GM04503 (cell line): ENCODE measurements around the gene DPH6.
A peak's percentile ranks its signal among the peaks of the same experiment; 100 is the strongest.
"Not testable (repeated sequence)": the region's sequence is repeated elsewhere in the genome, so short reads cannot be mapped to it uniquely, and the experiment has no call there.

Experiments used
- DNase-seq: peaks from one replicate; pipeline ENCODE4 v3.0.0-alpha.2; 2012; ENCODE audit warnings: low read depth

The DPH6 gene, protein sequence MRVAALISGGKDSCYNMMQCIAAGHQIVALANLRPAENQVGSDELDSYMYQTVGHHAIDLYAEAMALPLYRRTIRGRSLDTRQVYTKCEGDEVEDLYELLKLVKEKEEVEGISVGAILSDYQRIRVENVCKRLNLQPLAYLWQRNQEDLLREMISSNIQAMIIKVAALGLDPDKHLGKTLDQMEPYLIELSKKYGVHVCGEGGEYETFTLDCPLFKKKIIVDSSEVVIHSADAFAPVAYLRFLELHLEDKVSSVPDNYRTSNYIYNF

DNA sequence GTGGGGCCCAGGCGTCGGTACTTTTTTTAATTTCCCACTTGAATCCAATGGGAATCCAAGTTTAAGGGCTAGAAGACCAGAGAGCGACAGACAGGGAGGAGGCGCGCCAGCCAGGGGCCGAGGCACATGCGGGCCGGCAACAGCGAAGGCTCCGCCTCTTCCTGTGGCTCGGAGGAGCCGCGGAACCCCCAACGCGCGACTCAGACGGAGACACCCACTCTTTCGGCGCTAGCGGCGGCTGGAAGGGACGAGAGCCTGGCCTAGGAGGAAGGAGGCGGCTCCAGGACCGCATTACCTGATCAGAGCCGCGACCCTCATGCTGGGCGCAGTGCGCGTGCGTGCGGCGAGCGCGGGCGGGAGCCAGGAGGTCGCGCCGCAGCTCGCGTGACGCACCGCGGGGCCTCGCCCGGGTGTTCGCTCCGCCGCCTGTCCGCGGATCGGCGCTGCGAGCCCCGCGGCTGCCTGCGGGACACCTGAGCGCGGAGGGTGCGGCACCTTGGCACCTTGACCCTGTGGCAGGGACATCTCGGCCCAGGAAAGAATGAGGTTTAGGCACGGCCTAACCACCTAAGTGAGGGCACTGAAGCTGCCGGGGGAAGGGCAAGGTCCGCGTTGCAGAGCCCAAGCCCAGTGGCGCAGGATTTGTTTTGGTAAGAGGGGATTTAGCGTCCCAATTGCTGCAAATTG is at the start of gene DPH6:
Gene DPH6, minus strand, starts transcription at position 342 of the 687 bp plus-strand sequence. Its CDS starts 24 bp downstream, at position 318.
- DNase-seq = no peak

DNA sequence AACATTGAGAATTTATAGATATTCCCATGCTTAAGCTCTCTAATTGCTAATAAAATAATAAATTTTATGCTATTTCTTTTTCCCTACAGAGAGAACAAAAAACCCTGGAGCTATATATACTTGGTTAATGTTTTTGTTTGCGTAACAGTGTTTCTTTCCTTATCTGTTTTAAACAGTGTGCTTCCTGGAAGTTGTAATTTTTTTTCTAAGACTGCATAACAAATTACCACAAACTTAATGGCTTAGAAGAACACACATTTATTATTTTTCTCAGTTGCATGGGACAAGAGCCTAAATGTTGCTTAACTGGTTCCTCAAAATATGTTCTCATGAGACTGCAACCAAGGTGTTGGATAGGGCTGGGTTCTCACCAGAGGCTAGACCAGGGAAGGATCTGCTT is 49.7 kb upstream of the DPH6 start:
- DNase-seq = no peak

DNA sequence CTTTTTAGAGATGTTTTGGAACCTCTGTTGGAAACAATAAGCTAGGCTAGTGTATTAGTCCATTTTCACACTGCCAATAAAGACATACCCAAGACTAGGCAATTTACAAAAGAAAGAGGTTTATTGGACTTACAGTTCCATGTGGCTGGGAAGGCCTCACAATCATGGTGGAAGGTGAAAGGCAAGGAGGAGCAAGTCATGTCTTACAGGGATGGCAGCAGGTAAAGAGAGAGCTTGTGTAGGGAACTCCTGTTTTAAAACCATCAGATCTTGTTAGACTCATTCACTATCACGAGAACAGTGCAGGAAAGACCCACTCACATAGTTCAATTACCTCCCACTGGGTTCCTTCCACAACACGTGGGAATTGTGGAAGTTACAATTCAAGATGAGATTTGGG is 46.0 kb upstream of the DPH6 start:
- not testable (repeated sequence) for DNase-seq

DNA sequence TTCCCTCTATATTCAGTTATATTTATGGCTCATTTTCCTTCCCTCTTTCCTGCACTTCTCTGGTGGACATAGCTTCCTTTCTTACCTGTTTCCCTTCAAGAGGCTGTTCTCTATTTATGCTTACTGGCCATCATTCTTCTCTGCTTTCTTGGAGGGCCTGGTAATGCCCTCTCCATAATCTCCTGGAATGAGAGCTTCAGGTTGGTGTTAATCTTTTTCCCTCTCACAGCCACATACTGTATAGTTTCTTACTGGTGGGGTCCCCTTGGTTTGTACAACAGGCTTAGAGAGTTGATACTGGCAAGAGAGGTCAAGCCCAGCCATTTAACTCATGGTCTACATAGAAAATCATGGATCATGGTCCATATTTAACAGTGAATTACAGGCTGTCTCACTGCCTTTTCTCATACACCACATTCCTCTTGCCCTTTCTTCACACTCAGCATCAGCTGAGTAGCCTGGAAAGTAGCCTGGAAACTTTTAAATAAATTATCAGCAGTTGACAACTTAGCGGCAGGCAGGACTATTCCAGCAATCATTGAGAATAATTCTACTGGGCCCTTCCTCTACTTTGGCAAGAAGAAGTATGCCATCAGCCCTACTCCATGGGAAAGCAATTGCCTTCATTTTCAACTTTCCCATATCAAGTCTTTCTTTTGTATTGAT is 38.0 kb upstream of the DPH6 start:
- DNase-seq = peak; percentile 42

DNA sequence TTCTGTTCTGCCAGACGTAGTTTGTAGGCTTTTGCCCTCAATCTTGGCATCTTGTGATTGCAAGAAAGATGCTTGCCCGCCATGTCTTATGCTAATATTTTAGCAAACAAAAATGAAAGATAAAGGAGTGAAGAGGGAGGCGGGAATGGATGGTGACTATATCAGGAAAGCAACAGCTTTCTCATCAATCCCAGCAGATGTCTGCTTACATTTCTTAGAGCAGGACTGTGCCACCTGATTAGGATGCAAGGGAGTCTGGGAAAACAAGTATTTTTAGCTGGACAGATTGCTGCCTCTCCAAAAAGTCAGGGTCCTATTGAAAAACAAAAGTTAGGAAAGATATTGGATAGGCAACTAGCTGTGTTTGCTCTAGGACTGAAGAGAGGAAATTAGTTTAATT is 34.6 kb upstream of the DPH6 start:
- DNase-seq = no peak

DNA sequence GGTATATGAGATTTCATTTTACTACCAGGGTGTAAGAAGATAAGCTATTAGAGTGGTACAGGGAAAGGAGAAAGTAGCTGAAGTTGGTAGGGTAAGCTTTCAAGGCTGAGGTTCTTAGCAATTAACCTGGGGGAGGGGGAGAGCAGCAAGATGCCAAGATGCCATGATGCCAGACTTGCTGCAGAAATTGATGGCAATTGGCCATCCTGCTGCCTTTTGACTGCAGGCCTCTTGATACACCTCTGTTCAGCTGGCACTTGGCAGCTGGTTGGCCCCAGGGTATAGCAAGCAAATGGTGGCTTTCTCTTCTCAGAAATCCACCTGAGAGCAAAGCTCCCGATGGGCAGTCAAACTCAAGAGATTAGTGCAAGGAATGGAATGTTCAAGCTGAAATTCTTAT is 21.4 kb upstream of the DPH6 start:
- no peak for DNase-seq

DNA sequence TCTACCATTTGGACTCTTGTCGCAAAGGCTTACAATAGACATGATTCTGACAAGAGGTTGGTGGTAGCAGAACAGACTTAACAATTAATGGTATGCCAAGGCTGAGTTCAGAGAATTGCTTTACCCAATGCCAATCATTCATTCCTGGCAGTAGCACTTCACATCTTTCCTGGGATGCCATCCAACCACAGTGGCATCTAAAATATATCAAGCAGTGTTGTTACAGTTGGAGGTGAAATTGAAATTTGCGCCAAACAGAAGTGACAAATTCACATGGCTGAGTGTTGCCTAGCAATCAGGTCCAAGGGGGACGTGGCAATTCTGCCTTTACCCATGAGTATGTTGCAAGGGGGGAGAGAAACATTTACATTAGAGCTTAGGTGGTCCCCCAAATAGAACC is 21.0 kb upstream of the DPH6 start:
- DNase-seq = no peak

DNA sequence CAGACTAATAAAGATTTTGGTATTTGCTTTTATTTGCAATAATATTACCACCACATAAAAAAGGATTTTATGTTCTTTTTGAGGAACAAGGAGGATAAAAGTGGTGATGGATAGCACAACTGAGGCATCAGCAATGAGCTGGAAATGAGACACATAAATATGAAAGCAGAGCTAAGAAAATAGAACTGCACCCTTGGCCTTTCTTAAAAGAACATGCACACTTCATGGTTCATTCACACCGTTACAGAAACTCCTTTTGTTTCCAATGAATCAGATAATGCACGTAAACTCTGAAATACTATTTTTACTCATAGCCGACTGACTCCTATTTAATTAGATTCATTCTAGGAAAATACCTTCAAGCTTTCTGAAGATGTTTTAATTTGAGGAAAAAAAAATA is 19.9 kb upstream of the DPH6 start:
- no peak for DNase-seq

DNA sequence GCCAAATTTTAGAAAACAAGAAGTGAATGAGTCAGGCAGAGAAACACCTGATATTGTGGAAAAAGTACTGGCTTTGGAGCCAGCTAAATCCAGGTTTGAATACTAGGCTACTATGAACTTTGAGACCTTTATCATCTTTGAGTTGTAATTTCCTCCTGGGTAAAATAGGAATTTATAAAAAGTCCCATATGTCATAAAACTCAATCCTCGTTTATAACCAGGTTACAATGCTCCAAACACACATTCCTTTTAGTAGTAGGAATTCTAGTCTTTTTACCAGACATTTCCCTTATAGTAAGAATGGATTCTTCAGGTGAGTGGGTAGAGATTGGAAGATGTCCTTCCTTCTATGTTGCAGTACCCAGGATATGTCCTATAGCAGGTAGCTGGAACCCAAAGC is 16.7 kb upstream of the DPH6 start:
- DNase-seq = no peak

DNA sequence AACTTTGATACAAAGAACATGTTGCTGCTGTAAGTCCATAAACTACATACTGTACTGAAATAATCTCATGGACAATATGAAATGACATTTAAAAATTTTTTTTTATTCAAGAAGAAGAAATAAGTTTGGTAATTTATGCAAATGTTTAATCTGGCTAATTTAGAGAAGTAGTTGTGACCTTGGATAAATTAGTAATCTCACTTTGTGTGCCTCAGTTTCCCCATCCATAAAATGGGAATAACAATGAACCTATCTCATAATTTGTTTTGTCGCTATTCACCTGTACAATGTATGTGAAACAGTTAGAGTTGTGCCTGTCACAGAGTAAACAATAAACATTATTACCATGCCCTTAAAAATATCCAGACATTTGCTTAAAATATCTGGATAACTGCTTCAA is 15.3 kb upstream of the DPH6 start:
- no peak for DNase-seq

DNA sequence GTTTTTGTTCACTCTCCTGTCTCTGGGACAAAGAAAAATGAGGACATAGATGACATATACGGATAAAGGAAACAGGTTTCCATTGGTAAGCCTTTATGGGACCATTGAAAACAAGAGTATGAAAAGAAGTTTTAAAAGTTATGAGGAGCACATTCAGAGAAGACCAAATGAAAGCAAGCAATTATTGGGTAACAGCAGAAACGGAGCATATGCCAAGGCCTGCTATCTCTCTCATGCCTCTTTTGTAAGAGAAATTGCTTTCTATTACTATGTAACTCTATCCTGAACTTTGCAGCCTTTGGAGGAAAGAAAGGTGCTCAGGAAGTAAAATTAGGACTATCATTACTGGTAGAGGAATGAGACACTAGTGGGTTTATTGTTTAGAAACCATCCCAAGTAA is 14.9 kb upstream of the DPH6 start:
- DNase-seq = no peak

DNA sequence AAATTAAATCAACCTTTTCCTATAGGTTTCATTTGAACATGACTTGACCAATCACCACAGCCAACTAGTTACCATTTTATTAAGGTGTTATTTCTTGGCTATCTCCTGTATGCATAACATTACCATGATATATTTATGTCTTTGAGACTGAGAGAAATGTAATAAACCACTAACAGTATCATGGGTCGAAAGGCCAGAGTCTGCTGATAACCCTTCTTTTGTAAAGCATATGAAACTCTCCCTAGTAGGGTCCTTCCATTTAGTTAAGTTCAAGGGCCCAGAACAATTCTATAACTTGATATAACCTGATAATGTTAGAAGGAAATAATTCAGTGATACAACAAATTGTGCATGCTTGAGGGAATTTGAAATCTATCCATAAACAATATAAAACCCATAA is 14.3 kb upstream of the DPH6 start:
- DNase-seq = no peak

DNA sequence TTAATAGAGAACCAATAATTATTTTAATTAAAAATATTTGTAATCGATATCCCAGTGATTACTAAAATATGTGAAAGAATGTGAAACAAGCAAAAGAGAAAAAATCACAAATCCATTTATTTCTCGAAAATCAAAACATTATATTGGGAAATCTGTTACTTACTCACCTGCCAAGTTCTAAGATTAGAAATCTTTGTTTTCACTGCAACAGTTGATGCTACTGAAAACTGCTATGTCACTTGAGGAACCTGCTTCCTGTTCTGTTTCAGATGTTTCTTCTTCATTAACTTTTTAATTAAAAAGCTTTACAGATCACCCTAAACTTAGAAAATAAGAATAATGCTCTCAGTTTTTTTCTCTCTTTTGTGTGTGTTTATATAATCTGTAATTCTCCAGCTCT is 13.7 kb upstream of the DPH6 start:
- no peak for DNase-seq

DNA sequence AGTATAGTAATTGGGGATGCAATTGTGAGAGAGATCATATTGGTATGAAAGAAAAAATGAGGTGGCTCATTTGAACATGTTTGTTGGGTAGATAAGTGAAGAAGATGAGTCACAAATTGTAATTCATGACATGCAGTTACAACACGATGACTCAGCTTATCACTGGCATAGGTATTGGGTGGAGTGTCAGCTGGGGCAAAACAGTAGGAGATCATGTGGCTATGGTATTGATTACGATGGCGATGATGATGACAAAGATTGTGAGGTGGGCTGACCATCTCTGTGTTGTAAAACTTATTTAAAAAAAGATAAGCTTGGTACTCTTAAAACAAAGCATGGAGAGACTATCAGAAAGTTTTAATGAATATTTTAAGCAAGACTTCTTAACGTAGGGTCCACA is 11.6 kb upstream of the DPH6 start:
- DNase-seq = peak; percentile 80

DNA sequence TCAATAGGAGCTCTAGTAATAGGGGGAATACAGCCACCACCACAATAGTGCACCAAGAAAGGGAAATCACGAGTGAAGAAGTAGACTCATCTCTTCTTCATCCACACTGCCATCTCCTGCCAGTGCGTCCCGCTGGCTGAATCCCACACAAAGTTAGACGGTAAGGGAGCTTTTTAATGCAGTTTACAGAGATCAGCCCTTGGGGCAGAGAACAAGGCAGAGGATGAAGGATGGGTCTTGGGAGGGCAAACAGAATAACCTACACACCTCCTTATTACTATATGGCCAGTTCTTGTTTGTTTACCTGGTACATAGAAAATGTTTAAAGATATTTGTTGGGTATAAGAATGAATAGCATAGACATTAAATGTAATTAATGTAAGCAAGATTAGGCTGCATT is 11.0 kb upstream of the DPH6 start:
- no peak for DNase-seq

DNA sequence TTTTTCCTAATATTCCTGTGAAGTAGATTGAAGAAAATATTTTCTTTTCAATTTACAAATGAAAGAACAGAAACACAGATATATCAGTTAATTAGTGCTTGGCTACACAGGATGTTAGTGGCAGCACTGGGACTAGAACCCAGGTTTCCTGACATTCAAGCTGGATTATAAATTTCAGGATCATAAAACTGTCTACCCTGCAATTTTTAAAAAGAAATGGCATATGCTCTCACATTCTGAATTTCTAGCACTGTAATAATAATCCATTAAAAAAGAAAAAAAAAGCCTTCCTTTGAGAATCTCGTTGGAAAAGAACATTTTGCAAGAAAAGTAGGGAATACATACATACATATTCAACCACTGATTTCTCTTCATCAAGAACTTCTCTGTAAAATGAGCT is 9.3 kb upstream of the DPH6 start:
- no peak for DNase-seq

DNA sequence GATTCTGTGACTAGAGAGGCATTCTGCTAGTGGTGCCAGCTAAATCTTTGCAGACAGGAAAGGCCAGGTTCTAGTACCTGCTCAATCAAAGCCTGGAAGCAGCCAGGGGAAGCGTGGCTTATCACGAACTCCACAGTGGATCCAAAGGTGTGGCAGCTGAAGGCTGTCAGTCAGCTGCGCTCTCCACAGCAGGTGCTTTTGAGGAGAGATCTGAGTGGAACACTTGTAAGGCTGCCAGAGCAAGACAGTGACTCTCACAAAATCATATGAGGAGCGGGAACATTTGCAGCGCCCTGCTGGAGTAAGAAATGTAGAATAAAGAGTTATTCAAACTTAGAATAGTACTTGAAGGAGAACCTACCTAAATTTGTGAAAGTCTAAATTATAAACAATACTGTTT is 5.0 kb upstream of the DPH6 start:
- no peak for DNase-seq

DNA sequence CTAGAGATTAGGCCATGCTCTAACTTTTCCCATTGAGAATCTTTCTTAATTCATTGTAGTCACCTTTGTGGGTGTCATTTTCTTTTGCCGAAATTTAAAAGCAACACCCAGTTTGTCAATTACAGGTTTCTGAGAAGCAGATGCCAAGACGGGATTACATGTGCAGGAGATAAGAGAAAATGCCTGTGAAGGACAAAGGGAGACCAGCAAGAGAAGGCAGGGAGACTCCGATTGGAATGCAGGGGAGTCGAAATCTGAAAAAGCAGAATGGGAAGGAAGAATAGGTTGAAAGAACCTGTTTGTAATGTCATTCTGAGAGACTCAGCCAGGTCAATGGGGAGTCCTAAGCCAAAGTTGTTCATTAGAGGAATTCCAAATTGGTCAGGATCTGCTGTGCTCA is 3.6 kb upstream of the DPH6 start:
- no peak for DNase-seq

DNA sequence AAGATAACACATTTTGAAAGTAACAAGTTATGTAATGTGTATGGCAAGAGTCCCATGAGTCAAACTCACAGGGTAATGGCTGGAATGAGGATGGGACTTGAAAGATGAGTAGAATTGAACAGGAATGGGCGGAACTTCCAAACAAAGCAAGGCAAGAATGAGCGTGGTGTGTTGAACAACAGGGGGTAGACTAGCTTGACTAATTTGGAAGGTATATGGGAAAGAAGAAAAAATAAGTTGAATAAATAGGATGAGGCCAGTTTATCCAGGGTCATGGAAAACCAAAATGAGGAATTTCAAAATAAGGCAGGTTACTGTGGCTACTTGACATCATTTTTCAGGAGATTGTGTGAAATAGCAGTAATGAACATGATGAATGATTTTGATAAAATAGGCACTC is 2.5 kb upstream of the DPH6 start:
- no peak for DNase-seq

DNA sequence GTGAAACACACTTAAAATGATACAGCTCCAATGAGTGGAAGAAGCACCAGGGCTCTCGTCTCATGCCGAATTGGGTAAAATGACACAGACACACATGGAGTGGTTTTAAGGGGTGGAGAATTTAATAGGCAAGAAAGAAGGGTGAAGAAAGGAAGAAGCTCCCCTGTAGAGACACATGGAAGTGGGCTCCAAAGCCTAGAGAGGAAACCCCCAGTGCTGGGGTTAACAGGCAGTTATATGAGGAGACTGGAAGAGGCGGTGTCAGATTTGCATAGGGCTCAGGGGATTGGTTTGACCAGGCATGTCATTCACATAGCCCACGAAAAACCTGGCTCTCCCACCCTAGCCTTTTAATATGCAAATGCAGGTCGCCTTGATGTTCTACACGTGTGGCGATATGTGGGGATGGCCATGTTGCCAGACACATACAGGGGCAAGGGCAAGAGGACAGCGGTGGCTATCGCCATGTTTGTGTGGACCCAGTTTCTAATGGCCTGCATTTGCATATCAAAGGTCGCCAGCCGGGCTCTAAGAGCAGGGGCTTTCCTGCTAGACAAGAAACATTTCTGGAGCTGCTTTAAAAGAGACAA is 1.9 kb upstream of the DPH6 start:
- DNase-seq = no peak

DNA sequence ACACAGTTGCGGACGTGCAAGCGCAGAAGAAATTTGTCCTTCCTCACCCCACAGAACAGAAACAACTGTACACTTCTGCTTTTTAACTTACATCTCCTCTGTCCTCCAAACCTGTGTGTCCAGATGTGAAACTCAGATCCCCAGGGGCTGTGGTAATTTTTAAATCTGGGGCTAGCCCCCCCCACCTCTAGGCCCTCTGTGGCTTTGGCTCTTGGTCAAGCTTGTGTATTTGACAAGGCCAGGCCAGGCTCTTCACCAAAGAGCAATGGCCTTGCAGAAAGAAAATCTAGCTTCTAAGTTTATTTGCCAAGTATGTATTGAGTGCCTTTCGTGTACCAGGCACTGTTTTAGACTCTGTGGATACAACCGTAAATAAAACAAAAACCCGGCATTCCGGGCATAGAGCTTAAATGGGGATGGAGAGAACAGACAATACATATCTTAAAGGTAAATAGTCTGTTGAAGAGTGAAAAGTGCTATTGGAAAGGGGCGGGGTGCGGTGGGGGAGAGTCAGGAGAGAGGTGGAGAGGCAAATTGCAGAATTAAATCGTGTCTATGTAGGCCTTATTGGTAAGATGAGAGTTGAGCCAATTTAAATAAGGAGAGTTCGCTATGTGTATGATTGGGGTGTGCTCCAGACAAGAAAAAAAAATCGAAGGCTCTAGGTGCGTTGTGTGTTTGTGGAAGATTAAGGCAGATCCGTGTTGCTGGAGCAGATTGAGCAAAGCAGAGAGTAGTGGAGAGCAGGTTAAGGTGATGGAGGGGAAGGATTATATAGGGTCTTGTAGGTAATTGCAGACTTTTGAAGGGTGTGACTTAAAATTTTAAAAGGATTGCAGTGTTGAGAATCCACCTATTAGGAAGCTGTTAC is 781 bp upstream of the DPH6 start:
- no peak for DNase-seq

DNA sequence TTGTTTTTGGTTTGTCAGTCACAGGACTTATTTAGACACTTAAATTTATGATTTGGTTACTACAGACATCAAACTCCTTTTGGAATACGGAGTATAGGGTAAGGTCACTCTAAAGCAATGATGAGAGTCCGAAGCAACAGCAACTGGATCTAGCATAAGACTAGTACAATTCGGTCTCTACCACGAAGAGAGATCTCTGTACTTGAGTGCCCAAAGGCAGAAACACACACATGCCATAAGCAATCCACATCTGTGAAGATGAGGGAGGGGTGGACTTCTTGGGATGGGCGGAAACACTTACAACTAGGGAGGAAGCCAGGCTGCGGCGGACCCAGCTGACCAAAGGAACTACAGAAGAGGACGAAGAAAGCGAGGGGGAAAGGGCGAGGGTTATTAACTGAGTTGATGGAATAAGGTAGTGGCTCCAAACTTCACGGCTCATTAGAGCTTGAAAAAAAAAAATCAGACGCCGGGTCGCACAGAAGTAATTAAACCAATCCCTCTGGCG is 595 bp downstream of the DPH6 start:
- no peak for DNase-seq
